NT2/D1 (cell line): ENCODE measurements around the gene FNBP1L.
"Not testable (repeated sequence)": the region's sequence is repeated elsewhere in the genome, so short reads cannot be mapped to it uniquely, and the experiment has no call there.

Source experiments
- DNase-seq: peaks from one replicate; pipeline ENCODE4 v3.0.0-alpha.2; 2011; ENCODE audit warnings: low read depth, low spot score
- H3K27me3 ChIP-seq: 2 replicates; pipeline ENCODE4 v1.6.0; 2011; ENCODE audit warnings: mild to moderate bottlenecking; ENCODE audit not compliant: insufficient read length, insufficient read depth
- H3K36me3 ChIP-seq: 2 replicates; pipeline ENCODE4 v1.6.1; 2011; ENCODE audit warnings: mild to moderate bottlenecking, low read length, mixed read lengths; ENCODE audit not compliant: insufficient read depth, insufficient read length
- H3K4me1 ChIP-seq: 2 replicates; pipeline ENCODE4 v1.5.1; 2011; ENCODE audit not compliant: insufficient read depth, insufficient read length
- H3K4me3 ChIP-seq: 2 replicates; pipeline ENCODE4 v1.5.1; 2011; ENCODE audit warnings: low read depth; ENCODE audit not compliant: insufficient read length
- H3K9ac ChIP-seq: 2 replicates; pipeline ENCODE4 v1.6.0; 2011; ENCODE audit warnings: low read depth; ENCODE audit not compliant: insufficient read length
- H3K9me3 ChIP-seq: 2 replicates; pipeline ENCODE4 v1.5.1; 2011; ENCODE audit warnings: mild to moderate bottlenecking, low read length; ENCODE audit not compliant: insufficient read depth
- SUZ12 ChIP-seq: IDR thresholded peaks from 2 replicates; pipeline ENCODE4 v1.6.1; 2011; ENCODE audit not compliant: insufficient read length, insufficient read depth; ENCODE audit errors: extremely low read depth
- YY1 ChIP-seq: IDR thresholded peaks from 2 replicates; pipeline ENCODE4 v1.6.1; 2011; ENCODE audit not compliant: insufficient read length, insufficient read depth
- ZNF274 ChIP-seq: IDR thresholded peaks from 2 replicates; pipeline ENCODE4 v1.6.1; 2011; ENCODE audit warnings: mild to moderate bottlenecking, low read depth, low read length

The FNBP1L gene

DNA sequence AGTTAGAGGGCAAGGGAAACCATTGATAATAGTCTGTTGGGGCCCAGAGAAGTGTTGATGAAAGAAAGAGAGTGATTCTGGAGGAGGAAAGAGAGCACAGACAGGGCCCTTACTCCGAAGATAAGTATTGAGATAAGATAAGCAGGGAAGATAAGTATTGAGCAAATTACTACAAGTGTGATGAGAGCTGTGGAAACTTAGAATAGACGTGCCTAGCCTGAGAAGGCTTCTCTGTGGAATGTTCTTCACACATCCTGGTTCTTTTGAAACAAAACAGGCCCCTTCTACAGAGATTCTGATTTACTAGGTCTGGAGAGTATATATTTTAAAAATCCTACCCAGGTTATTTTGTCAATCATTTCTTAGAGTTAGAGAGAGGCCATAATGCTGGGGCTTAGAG is 26.4 kb downstream of the FNBP1L start:
- Histone ChIP-seq H3K36me3 (peaks cover 5% of the 10 kb centered on the region), H3K9me3 (peaks cover 31% of the 10 kb centered on the region)
- no peak for DNase-seq

DNA sequence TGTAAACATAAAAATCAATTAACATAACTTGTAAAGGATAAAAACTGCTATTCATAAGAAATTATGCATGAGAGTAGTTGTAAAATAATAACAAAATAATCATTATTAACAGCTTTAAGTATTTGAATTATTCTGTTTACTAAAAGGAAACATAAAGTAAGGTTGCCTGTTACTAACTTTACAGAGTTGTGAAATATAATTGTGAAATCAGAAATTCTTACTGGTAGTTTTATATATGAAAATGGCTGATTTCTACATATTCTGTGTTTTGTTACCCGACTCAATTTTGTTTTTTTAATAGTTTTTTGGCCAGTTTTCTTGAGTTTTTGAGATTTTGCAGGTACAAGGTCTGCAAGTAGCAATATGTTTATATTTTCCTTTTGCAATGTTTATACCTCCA is 27.8 kb downstream of the FNBP1L start:
- H3K27me3 ChIP-seq, result no peaks in the 10 kb centered on the region
- H3K4me1 ChIP-seq, result no peaks in the 10 kb centered on the region
- H3K4me3 ChIP-seq, result no peak overlapping the region
- peaks cover 31% of the 10 kb centered on the region for H3K9me3 ChIP-seq
- no peak for DNase-seq
- peaks cover 5% of the 10 kb centered on the region for H3K36me3 ChIP-seq
- no peak for TF ChIP-seq SUZ12
- no peak for TF ChIP-seq ZNF274
- no peak for TF ChIP-seq YY1
- no peak overlapping the region for H3K9ac ChIP-seq

More for the DNA sequence above, 26.4 kb downstream of the FNBP1L start:
- TF ChIP-seq ZNF274 (no peak), SUZ12 (no peak), YY1 (no peak)
- Histone ChIP-seq H3K9ac (no peak overlapping the region), H3K4me3 (no peak overlapping the region), H3K4me1 (no peaks in the 10 kb centered on the region), H3K27me3 (no peaks in the 10 kb centered on the region)

DNA sequence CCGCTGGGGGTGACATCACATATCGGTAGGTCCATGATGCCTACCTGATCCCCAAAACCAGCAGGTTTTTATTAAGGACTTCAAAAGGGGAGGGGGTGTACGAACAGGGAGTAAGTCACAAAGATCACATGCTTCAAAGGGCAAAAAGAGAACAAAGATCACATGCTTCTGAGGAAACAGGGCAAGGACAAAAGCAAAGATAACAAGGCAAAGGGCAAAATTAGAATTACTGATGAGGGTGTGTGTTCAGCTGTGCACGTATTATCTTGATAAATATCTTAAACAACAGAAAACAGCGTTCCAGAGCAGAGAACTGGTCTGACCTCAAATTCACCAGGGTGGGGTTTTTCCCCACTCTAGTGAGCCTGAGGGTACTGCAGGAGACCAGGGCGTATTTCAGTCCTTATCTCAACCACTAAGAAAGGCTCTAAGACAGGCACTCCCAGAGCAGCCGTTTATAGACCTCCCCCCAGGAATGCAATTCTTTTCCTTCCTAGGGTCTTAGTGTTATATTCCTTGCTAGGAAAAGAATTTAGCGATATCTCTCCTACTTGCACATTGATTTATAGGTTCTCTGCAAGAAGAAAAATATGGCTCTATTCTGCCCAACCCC is 31.3 kb downstream of the FNBP1L start:
- H3K4me1 ChIP-seq, H3K27me3 ChIP-seq, H3K36me3 ChIP-seq, DNase-seq, H3K9ac ChIP-seq, H3K4me3 ChIP-seq: not testable (repeated sequence)
- peaks cover 31% of the 10 kb centered on the region for H3K9me3 ChIP-seq

DNA sequence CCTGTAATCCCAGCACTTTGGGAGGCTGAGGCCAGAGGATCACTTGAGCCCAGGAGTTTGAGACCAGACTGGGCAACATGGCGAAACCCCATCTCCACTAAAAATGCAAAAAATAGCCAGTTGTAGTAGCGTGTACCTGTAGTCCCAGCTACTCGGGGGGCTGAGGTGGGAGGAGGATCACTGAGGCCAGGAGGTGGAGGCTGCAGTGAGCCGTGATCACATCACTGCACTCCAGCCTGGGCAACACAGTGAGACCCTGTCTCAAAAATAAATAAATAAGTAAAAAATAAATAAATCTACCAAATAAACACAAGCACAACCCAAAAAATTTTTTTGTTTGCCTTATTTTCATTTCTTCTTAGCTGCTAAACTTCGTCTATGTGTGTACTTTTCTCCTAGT is 34.0 kb downstream of the FNBP1L start:
- DNase-seq, H3K9ac ChIP-seq, H3K4me1 ChIP-seq, H3K27me3 ChIP-seq, H3K36me3 ChIP-seq, H3K4me3 ChIP-seq: not testable (repeated sequence)
- H3K9me3 ChIP-seq, result peaks cover 22% of the 10 kb centered on the region

DNA sequence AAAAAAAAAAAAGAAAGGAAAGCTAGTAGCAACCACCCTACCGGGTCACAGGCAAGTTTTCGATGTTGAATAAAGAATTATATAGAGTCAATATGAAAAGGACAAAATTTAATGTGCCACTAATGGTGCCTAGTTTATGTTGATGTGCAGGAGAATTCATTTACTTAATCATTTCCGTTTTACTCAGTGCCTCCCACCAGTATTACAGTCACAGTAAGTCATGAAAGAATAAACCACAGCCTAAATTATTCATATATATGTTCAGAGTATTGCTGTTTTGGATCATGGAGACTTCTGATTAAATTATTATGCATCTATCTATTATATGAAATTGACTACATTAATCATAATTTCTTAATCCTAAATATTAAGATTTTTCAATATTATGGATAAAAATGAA is 35.3 kb downstream of the FNBP1L start:
- Histone ChIP-seq H3K4me3 (no peak overlapping the region), H3K9ac (no peak overlapping the region), H3K27me3 (no peaks in the 10 kb centered on the region), H3K36me3 (peaks cover 3% of the 10 kb centered on the region), H3K4me1 (no peaks in the 10 kb centered on the region), H3K9me3 (peaks cover 12% of the 10 kb centered on the region)
- DNase-seq, result no peak
- no peak for TF ChIP-seq SUZ12
- TF ChIP-seq YY1, result no peak
- TF ChIP-seq ZNF274, result no peak

GRCh38 chr1:93483606-93484005 is 35.7 kb downstream of the FNBP1L start:
- no peak overlapping the region for H3K9ac ChIP-seq
- H3K4me1 ChIP-seq, result no peaks in the 10 kb centered on the region
- H3K36me3 ChIP-seq, result no peaks in the 10 kb centered on the region
- H3K9me3 ChIP-seq, result peaks cover 8% of the 10 kb centered on the region
- no peaks in the 10 kb centered on the region for H3K27me3 ChIP-seq
- no peak overlapping the region for H3K4me3 ChIP-seq
- DNase-seq, result no peak
- TF ChIP-seq SUZ12 (no peak), YY1 (no peak), ZNF274 (no peak)

GRCh38 chr1:93488207-93488606 is 40.3 kb downstream of the FNBP1L start:
- no peaks in the 10 kb centered on the region for H3K27me3 ChIP-seq
- TF ChIP-seq YY1 (no peak), ZNF274 (no peak), SUZ12 (no peak)
- no peaks in the 10 kb centered on the region for H3K9me3 ChIP-seq
- H3K4me3 ChIP-seq, result no peak overlapping the region
- H3K9ac ChIP-seq, result no peak overlapping the region
- no peaks in the 10 kb centered on the region for H3K4me1 ChIP-seq
- H3K36me3 ChIP-seq, result no peaks in the 10 kb centered on the region
- no peak for DNase-seq

DNA sequence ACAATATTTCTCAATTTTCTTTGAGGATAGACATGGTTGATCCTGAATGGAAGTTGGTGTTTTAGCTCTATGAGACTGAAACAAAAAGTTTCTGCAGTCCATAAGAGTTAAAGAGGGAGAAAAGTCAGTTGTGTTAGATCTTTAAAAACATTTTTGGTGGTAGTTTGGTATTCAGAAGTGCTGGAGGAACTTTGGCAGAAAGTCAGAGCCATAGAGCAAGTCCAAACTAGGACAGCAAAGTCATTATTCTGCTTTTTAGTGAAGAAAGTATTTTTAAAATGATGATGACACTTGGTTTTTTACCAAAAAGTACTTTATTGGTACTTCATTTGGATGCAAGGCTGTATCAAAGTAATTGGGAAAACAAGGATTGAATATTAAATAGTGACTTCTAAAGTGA is 41.8 kb downstream of the FNBP1L start:
- no peaks in the 10 kb centered on the region for H3K9me3 ChIP-seq
- H3K4me3 ChIP-seq, result no peak overlapping the region
- no peaks in the 10 kb centered on the region for H3K27me3 ChIP-seq
- H3K4me1 ChIP-seq, result no peaks in the 10 kb centered on the region
- TF ChIP-seq SUZ12 (no peak), ZNF274 (no peak), YY1 (no peak)
- no peak for DNase-seq
- H3K36me3 ChIP-seq, result no peaks in the 10 kb centered on the region
- no peak overlapping the region for H3K9ac ChIP-seq
